ENCODE measurements around the gene CLEC4F. TPM values are rescaled to one million over a fixed set of nuclear protein-coding genes. Genes with fewer than 3 reads are reported as not detected.
A peak's percentile ranks its signal among the peaks of the same experiment; 100 is the strongest.

Gene CLEC4F
- total and polyA plus RNA-seq, 2 of the 13 experiments (the other 11 are each of a cell fraction or from before 2014, with no cell fraction given) = 0.12 to 0.13 TPM

GRCh38 chr2:70789304-70790135 lies 30.9 kb downstream of the CLEC4F start (continued):
- TF ChIP-seq NR2F2 (IDR thresholded peaks at IDR 0.05; ENCODE audit: borderline replicate concordance, low read depth) = peak; percentile 12; the same call in 1 of the 2 replicates
- peak; percentile 80; the same call in 1 of the 2 replicates for TF ChIP-seq THRA (CRISPR knock-in tag; IDR thresholded peaks at IDR 0.05; ENCODE audit: borderline replicate concordance)
- no peak for TF ChIP-seq SAP130 (CRISPR knock-in tag; IDR thresholded peaks at IDR 0.05; ENCODE audit: low read depth)
- no peak for TF ChIP-seq ZNF282 (IDR thresholded peaks at IDR 0.05; ENCODE audit: partially characterized antibody)
- TF ChIP-seq ZNF614 (CRISPR knock-in tag; IDR thresholded peaks at IDR 0.05; ENCODE audit: borderline replicate concordance) = peak; percentile 53; the same call in 1 of the 2 replicates
- TF ChIP-seq ZBTB33 (CRISPR knock-in tag; IDR thresholded peaks at IDR 0.05) = peak; percentile 28; the same call in 1 of the 2 replicates
- no peak for TF ChIP-seq E2F1 (CRISPR knock-in tag; IDR thresholded peaks at IDR 0.05)
- TF ChIP-seq ZNF383 (CRISPR knock-in tag; IDR thresholded peaks at IDR 0.05; ENCODE audit: borderline replicate concordance) = no peak
- TF ChIP-seq CEBPB (IDR thresholded peaks at IDR 0.05; ENCODE audit: borderline replicate concordance, low read depth, low read length) = no peak
- no peak for TF ChIP-seq ZMAT5 (CRISPR knock-in tag; IDR thresholded peaks at IDR 0.05; ENCODE audit: borderline replicate concordance, low read depth)
- no peak for TF ChIP-seq ZNF333 (CRISPR knock-in tag; IDR thresholded peaks at IDR 0.05; ENCODE audit: borderline replicate concordance)
- no peak for TF ChIP-seq ZNF24 (IDR thresholded peaks at IDR 0.05)
- TF ChIP-seq SNRNP70 (IDR thresholded peaks at IDR 0.05; ENCODE audit: low read depth, low read length) = no peak
- TF ChIP-seq NFYB (CRISPR knock-in tag; IDR thresholded peaks at IDR 0.05) = no peak
- TF ChIP-seq AFF4 (CRISPR knock-in tag; IDR thresholded peaks at IDR 0.05) = no peak
- TF ChIP-seq POGK (CRISPR knock-in tag; conservative IDR thresholded peaks at IDR 0.05) = peak; percentile 72

Data from HepG2 (cell line).